Activated CD8-positive, alpha-beta memory T cell treated with anti-CD3 and anti-CD28 coated beads for 24 hours (primary cell): ENCODE data around the gene RBMS3.
"Not testable (repeated sequence)": the region's sequence is repeated elsewhere in the genome, so short reads cannot be mapped to it uniquely, and the experiment has no call there.

Experiments used
- DNase-seq: peaks from one replicate; pipeline ENCODE4 v3.0.0-alpha.2; 2020

The RBMS3 gene

GRCh38 chr3:29345516-29346300 lies 64.8 kb downstream of the RBMS3 start:
- DNase-seq, result no peak

- no peak for DNase-seq
These were observed 66.0 kb downstream of the RBMS3 start for GRCh38 chr3:29346828-29347227.

- no peak for DNase-seq
These were observed 66.5 kb downstream of the RBMS3 start for GRCh38 chr3:29347412-29347811.

- no peak for DNase-seq
These were observed 67.4 kb downstream of the RBMS3 start for GRCh38 chr3:29348316-29348715.

- no peak for DNase-seq
These were observed 68.2 kb downstream of the RBMS3 start for GRCh38 chr3:29349049-29349448.

GRCh38 chr3:29353807-29354206 lies 72.9 kb downstream of the RBMS3 start:
- DNase-seq, result no peak

GRCh38 chr3:29354894-29355293 lies 74.0 kb downstream of the RBMS3 start:
- DNase-seq, result no peak

- DNase-seq, result no peak
These were observed 75.2 kb downstream of the RBMS3 start for GRCh38 chr3:29356062-29356461.

- DNase-seq, result not testable (repeated sequence)
These were observed 79.4 kb downstream of the RBMS3 start for GRCh38 chr3:29360289-29360688.

GRCh38 chr3:29363110-29363509 lies 82.2 kb downstream of the RBMS3 start:
- no peak for DNase-seq

GRCh38 chr3:29370021-29370420 lies 89.2 kb downstream of the RBMS3 start:
- no peak for DNase-seq

GRCh38 chr3:29370476-29371420 lies 89.9 kb downstream of the RBMS3 start:
- DNase-seq, result no peak

- DNase-seq, result no peak
These were observed 92.3 kb downstream of the RBMS3 start for GRCh38 chr3:29373131-29373680.

GRCh38 chr3:29374226-29374625 lies 93.4 kb downstream of the RBMS3 start:
- DNase-seq, result no peak

GRCh38 chr3:29379097-29379496 lies 98.2 kb downstream of the RBMS3 start:
- DNase-seq, result no peak

GRCh38 chr3:29381595-29381994 lies 100.7 kb downstream of the RBMS3 start:
- no peak for DNase-seq

GRCh38 chr3:29382409-29382808 lies 101.5 kb downstream of the RBMS3 start:
- no peak for DNase-seq

- no peak for DNase-seq
These were observed 102.0 kb downstream of the RBMS3 start for GRCh38 chr3:29382845-29383244.

- DNase-seq, result no peak
These were observed 103.8 kb downstream of the RBMS3 start for GRCh38 chr3:29384640-29385039.

- no peak for DNase-seq
These were observed 104.4 kb downstream of the RBMS3 start for GRCh38 chr3:29385046-29385830.

GRCh38 chr3:29389362-29389761 lies 108.5 kb downstream of the RBMS3 start:
- DNase-seq, result no peak

GRCh38 chr3:29392625-29393388 lies 111.9 kb downstream of the RBMS3 start:
- DNase-seq, result no peak
